GM21526 (cell line): Measurements from ENCODE around the gene MID1.

Source experiments
- ATAC-seq: cut with Tn5 transposase; IDR thresholded peaks from one replicate; pipeline ENCODE4 v1.9.1; 2021; ENCODE audit warnings: moderate library complexity; ENCODE audit not compliant: unreplicated experiment, low FRiP score

Gene MID1

GRCh38 chrX:10537308-10537707 is 83.1 kb downstream of the MID1 start:
- no peak for ATAC-seq

- ATAC-seq, result no peak
These were observed 83.6 kb downstream of the MID1 start for GRCh38 chrX:10536744-10537143.

GRCh38 chrX:10534611-10535010 is 85.8 kb downstream of the MID1 start:
- ATAC-seq, result no peak

- no peak for ATAC-seq
These were observed 86.6 kb downstream of the MID1 start for GRCh38 chrX:10533696-10534365.

GRCh38 chrX:10531927-10532326 is 88.5 kb downstream of the MID1 start:
- ATAC-seq, result no peak

- ATAC-seq, result no peak
These were observed 91.0 kb downstream of the MID1 start for GRCh38 chrX:10529344-10529743.

- ATAC-seq, result no peak
These were observed 93.9 kb downstream of the MID1 start for GRCh38 chrX:10526451-10526850.

- no peak for ATAC-seq
These were observed 94.8 kb downstream of the MID1 start for GRCh38 chrX:10525381-10526120.

GRCh38 chrX:10524578-10524977 is 95.8 kb downstream of the MID1 start:
- no peak for ATAC-seq

- ATAC-seq, result no peak
These were observed 100.6 kb downstream of the MID1 start for GRCh38 chrX:10519761-10520160.

- no peak for ATAC-seq
These were observed 101.1 kb downstream of the MID1 start for GRCh38 chrX:10519278-10519677.

GRCh38 chrX:10518073-10518472 is 102.3 kb downstream of the MID1 start:
- no peak for ATAC-seq

GRCh38 chrX:10516781-10517322 is 103.5 kb downstream of the MID1 start:
- no peak for ATAC-seq

- ATAC-seq, result no peak
These were observed 105.5 kb downstream of the MID1 start for GRCh38 chrX:10514891-10515290.

- ATAC-seq, result no peak
These were observed 106.4 kb downstream of the MID1 start for GRCh38 chrX:10513974-10514373.

- no peak for ATAC-seq
These were observed 107.6 kb downstream of the MID1 start for GRCh38 chrX:10512741-10513140.

- ATAC-seq, result no peak
These were observed 108.1 kb downstream of the MID1 start for GRCh38 chrX:10512258-10512657.

GRCh38 chrX:10509397-10509796 is 111.0 kb downstream of the MID1 start:
- ATAC-seq, result no peak

- no peak for ATAC-seq
These were observed 111.5 kb downstream of the MID1 start for GRCh38 chrX:10508891-10509290.

GRCh38 chrX:10507876-10508275 is 112.5 kb downstream of the MID1 start:
- ATAC-seq, result no peak

- ATAC-seq, result no peak
These were observed 113.2 kb downstream of the MID1 start for GRCh38 chrX:10507181-10507580.

GRCh38 chrX:10506781-10507180 is 113.6 kb downstream of the MID1 start:
- no peak for ATAC-seq
